Retina (tissue), 1 donor: ENCODE measurements around the gene CAMK1D.

Experiments
- DNase-seq: peaks from one replicate; pipeline ENCODE4 v3.0.0-alpha.2; 2016

Gene CAMK1D

DNA sequence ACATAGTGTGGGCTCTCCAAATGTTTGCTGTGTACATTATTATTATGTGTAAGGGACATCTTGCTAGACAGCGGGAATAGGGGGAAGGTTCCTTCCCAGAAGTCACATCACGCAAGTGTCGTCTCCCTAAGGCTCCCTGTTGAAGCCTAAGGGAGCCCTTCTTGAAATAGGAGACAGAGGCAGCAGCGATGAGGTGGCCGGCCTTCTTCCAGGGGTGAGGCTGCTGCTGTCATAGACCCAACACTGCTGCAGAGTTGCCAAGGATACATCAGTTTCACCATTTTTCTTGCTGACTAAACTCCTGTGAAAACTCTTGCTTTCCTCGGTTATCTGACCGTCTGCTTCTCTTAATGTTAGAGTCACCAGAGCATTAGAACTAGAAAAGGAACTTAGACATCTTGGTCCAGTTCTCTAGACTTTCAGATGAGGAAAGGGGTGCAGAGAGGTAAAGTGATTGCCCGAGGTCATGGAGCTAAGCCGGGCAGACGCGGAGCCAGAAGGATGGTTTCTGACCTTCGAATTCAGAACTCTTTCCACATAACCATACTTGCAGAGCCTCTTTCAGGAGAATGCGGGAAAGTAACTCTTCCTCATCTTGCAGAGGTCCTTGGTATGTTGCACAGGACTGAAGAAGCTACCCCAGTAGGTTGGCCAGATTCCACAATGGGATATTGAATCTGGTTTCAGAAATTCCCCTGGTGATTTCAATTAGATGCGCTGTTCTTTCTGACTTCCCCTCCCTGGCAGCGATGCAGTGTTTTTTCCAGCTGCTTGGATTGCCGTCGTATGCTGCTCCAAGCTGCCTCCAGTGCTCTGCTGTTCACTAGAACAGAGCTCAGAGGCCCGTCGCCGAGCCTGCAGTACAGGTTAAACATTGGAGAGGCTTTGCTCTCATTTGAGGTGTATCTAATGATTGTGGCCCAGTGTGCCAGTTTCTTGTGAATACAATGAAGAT lies 217.1 kb downstream of the CAMK1D start:
- DNase-seq = no peak

DNA sequence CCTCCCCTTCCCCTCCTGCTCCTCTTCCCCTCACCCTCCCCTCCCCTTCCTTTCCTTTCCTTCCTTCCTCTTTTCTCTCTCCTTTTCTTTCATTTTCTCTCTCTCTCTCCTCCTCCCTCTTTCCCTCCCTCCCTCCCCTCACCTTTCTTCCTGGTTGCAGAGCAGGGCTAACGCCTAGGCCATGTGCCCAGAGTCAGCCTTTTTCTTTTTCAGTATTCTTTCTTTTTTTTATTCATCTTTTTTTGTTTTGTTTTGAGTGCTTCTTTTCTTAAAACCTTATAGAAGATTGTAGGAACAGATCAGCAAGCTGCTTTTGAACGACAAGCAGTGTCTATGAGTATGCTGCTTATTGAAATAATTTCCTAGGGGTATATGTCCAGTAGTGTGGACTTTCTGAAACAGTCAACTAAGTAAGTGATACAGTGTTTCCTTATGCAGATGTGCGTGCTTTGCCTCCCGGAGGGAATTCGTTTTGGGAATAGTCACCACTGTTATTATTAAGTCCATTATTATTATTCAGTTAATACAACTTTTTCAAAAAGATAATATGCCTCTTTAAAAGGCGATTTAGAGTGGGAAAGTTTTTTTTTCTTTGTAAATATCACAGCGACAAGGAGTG lies 219.2 kb downstream of the CAMK1D start:
- DNase-seq = no peak

DNA sequence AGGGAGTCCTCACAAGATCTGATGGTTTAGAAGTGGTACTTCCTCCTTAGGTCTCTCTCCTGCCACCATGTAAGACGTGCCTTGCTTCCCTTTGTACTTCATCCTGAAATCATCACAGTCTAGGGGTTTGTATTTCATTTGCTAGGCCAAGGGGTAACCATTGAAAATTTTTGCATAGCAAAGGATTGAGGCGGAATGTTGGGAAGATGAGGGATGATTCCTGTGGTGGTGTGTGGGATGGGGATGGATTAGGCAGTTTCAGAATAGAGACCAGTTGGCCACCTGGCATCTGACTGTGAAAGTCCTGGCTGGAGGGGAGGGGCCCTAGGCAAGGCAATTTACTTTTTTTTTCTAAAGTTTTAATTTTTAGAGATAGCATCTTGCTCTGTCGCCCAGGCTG lies 222.9 kb downstream of the CAMK1D start:
- DNase-seq = no peak

DNA sequence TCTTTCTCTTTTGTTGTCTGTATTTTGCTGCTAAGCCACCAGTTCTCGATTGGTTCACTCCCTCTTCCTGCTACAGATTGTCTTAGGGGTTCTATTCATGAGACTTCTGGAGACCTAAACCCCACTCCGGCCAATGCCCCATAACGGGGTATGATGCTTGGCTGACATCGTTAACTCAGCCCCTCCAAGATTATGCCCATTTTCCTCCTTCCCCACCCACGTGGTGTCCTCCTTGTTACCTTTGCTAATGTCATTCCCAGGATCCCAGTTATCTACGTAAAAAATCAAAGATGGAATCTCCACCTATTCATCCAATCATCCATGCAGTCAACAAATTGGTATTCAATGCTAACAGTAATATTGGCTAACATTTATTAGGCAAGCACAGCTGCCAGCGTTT lies 228.3 kb downstream of the CAMK1D start:
- DNase-seq = no peak

DNA sequence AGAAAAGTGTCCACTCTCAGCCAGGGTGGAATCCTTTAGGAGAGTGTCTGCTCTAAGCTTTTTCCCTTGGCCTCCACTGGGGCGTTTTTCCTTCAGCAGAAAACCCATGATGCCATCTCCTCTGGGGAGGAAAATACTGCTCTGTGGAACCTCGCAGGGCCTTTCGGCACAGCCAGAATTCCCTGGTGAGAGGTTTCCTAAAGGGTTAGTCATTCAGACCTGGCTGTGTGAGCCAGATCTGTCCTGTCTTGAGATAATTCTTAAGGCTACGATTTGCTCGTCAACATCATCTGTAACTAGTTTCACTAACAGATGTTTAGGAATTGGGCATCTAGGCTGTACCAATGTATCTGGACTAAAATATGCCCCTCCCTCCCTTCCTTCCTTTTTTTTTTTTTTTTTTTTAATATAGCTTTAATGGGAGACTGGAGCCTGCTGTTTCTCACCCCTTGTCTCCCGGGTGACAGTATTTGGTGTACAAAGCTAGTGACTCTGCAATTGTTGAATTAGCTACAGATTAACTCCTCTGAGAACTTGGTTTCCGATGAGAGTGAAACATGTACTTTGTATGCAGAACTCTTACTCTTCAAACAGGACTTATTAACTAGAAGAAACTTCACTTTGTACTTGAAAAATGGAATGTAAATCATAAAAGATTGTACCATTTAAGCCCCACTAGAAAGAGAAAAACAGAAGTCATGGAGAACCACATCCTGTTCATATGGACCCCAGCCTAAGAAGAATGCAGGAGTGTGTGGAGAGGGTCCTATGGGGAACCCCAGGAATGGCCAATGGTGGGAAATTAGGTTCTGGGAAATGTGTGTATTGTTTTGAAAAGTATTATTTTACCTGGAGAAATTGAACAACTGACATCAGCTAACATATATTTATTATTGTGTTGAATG lies 230.9 kb downstream of the CAMK1D start:
- DNase-seq = no peak

DNA sequence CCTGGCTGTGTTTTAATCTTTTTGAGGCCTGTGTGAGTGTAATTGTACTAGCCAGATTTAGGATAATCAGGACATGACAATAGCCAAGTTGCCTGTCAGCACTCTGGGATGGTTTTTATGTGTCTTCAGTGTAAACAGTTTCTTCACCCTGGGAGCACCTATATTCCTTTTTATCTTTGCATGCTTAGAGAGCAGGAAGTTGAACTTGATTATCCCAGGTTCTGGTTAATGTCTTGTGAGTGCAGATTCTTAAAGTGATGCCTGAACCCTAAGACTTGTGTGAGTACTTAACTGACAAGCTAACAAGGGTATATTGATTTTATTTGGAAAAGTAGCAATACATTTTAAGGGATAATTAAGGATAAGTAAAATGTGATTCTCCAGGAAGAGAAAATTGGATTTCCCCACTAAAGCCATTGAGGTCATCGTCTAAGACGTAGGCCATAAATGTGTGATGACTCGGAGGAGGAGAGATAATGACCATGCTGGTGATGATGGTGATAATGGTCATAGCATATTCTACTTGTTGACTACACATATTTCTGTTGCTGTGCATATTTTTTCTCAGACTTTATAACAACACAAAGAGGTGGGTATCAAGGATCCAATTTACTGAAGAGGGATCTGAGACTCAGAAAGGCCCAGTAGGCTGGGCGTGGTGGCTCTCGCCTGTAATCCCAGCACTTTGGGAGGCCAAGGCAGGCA lies 234.7 kb downstream of the CAMK1D start:
- no peak for DNase-seq

DNA sequence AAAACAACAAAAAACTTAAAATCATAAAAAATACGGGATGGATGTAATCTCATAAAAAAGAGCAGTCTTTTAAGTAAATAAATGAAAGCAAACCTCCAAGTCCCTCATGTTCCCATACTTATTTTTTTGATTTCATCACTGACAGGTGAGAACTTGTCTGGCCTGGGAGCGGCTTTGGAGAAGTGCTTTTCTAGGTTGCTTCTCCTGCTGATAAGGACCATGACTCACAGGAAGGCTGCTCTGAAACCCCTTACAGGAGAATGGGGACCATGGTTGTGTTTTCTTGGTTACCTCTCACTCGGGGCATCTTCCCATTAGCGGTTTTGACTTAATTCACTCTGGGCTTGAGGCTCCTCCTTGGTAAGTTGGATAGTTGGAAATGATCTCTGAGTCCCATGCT lies 237.4 kb downstream of the CAMK1D start:
- no peak for DNase-seq

DNA sequence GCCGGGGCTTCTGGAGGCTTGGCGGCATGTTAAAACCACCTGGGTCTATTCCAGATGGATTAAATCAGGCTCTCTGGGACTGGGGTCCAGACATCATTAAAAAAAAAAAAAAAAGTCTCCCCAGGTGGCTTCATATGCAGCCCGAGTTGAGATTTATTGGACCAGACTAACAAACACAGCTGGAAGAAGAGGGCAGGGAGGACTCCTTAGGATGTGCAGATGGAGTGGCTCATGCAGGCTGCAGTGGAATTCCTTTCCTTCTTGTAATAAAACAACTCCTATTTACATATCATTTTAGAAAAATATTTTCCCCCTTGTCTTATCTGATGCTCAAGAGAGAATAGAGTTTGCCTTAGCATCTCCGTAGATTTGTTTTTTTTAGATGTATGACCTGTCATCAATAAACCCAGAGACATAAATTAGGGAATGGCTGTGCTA lies 238.1 kb downstream of the CAMK1D start:
- DNase-seq = peak; percentile 32

DNA sequence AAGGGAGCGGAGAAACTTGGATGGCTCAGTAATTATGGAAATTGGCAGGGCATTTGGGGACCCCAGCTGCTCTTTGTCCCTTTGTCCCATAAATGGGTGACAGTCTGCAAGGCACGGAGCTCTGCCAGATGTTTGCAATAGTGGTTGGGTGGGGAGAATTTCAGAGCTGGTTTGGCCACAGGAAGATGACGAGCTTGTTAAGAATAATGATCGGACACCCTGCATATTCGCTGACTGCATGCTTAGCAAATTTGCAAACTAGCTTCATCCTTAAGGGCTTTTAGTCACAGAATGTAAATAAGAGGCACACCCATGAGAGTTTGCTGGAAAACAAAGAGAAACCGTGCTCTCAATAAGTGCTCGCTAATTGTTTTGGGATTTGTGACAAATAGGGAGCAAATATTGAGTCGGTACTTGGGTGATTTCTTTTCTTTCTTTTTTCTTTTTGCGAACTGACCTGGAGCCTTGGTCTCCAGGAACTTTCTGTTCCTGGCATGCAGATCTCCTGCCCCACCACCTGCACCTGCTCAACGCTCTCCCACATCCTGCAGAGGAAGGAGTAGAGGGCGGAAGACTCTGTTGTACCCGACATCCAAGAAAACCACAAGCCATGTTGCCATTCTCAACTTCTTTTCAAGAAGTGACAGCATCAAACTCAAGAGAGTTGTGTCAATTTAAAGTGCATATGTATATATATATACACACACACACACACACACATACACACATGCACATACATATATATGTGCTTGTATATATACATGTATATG lies 238.9 kb downstream of the CAMK1D start:
- peak; percentile 12 for DNase-seq

DNA sequence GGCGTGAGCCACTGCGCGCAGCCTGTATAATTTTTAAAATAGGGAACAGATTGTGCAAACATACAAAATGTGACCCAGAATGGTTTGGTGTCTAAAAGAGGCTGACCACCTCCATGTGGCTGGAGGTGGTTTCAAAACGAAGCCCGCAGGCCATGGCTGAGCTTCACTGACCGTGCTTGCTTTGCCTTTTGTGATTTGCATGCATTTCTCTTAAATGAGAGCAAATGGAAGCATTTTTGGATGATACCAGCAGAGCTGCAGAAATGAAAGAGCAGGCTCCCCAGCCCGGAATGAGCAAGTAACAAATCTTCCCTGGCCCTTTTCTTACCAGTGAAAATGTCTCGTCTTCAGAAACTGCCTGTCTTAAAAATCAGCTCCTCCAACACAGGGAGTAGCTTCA lies 239.9 kb downstream of the CAMK1D start:
- no peak for DNase-seq

DNA sequence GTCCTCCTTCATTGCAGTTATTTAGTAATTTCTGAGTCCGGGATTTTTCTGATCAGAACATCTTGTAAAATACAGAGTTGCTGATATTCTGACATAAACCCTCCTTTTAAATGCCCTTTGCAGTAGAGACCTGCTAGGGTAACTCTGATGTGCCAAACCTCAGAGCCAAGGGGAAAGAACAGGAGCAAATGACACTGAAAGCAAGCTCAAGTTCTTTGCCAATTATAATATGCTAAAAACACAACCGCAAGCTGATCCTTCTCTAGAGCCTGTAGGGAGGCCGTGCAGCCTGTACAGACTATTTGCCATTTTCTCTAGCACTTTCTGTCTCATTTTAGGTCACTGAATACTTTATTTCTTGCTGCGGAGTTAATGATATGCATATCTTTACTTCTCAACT lies 240.4 kb downstream of the CAMK1D start:
- peak; percentile 11 for DNase-seq

DNA sequence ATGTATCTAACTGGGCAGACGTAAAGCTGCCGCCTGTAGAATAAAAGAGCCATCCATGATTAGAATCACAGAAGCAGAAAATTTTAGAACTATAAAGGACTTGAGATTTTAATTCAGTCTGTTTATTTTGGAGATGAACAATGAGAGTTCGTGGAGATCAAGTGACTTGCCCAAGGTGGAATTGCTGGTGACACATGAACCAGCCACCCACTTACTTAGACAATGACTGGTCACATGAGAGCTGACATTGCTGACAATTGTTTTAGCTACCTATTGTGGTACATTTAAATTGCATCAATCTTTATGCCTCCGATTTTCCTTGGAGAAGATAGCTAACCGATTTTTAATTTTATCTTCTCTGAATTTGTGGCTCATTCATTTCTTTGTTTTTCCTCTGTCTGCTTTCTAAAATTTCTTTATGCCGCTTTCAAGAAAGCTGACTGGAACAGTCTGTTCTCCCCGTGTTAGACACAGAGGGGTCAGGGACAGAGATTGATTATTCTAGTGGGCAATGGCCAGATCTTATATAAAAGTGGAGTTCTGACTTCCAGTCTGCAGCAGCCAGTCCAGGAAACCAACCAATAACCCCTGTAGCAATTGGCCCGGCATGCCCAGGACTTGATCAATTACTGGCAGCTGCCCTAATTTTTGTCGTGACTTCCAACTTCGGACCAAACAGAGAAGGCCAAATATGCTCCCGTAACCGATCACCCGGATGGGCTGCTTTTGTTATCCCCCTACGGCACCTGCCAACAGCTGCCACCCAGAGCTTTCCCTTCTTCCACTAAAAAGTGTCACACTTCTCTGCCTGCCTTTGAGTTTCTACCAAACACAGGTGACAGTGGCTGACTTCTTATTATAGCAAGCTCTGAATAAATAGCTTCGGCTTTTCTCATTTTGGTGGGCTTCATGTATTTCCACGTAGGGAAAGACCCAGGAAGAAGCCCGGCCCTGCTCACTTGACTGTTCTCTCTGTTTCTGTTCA lies 241.6 kb downstream of the CAMK1D start:
- peak; percentile 28 for DNase-seq

DNA sequence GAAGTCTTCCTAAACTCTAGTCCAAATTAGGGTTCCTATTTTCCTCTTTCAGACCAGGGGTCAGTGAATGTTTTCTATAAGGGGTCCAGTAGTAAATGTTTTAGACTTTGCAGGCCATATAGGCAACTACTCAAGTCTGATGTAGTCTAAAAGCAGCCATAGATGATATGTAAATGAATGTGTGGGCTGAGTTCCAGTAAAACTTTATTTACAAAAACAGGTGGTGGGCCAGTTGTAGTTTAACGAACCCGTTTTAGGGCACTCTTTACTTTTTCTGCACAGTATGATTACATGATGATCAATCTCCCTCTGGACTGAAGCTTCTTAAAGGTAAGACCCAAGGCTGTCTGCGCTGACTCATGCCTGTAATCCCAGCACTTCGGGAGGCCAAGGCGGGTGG lies 243.6 kb downstream of the CAMK1D start:
- no peak for DNase-seq

DNA sequence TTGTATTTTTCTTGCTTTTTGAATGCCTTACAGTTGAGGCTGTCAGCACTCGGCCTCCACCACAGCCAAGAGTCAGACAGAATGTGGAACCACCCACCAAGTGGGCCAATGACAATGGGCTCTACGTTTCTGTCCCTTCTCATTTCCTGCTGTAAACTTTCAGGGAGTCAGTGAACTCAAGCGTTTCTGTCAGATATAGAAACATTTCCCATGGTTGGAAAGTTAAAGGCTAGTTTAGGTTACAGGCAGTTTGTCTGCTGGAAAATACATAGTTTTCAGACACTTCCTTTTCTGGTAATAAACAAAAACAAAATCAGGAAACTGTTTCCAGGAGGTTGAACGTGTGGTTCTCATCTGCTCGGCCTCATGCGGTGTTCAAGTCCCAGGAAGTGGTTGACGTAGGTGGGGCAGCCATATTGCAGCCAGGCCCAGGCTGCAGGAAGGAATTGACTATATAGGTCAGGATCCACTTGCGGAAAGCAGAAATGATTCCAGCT lies 245.1 kb downstream of the CAMK1D start:
- DNase-seq = no peak

DNA sequence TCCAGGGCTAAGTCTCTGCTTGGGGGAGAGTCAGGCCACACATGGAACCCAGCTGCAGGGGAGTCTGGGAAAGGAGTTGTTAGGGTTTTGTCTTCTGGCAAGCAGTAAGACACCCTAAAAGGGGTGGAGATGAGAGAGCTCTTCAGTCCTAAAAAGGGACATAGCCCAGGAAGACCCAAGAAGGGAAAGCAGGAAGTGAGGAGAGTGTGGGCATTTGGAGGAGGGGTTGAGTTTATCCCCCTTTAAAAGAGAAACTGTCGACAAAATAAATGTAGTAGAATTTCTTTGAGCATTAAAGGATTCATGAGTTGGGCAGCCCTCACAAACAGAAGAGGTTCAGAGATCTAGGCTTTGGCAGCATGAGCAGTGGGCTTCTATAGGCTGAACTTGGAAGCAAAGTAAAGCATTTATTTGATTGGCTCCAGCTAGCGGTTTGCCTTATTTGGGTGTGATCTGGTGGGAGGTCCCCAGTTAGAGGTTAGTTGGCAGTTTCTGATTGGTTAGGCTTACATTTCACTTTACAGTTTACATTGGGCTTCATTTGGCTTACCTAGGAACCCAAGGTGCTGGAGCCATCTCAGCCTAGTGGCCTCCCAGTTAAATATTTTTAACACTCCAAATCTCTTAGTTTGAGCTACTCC lies 246.7 kb downstream of the CAMK1D start:
- DNase-seq = no peak

DNA sequence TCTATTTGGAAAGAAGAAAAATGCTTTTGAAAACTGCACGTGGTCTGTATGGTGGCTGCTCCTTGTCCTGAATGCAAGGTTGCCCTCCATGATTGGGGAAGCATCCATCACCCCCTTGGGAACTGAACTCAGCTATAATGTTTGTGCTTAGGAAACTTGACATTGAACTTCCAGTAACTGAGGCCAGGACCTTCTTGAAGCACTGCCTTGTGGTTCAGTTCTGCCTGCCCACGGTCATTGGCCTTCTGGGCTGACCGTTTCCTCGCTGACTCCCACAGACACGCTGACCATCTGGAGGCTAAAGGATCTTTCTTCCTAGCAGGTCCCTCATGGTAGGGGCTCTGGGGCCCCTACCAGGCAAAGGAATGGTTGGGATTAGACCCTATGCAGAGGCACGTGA lies 247.8 kb downstream of the CAMK1D start:
- no peak for DNase-seq

DNA sequence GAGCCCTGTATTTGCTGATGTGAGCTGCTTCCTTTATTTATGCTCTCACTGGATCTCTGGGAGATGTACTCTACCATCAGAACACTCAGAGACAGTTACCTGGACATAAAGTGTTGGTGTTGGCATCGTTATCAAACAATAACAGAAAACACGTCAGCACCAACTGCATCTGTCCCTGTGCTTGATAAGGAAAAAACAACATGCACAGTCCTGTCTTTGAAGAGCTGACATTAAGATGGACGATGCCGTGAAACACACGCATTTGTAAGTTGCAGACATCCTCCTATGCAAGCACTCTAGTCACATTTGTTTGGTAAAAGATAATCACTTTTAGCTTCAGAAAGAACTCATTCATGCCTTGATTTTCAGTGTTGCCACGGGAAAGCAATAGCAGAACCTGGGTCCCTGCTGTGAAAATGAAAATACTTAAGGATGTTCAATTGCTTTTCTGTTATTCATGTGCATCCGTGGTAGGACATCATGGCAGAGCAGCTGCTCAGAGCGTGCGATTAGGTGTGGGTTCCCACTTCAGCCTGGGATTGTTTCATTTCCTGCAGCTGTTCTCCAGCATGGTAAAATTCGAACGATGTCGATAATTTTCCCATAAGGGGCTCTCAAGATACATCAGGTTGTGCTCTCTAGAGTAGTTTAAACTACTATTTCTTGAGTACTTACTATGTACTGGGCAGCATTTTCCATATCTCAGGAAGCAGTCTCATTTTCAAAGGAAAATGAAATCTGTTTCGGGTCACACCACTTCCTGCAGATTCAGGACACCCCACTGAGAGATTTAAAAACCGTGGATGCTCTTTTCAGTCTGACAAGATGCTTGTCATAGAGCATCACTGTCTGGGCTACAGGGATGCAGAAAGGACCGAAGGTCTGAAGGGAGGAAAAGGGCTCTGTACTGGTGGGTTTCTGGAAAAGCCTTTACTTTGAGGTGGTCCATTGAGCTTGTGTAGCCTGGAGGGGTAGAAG lies 248.7 kb downstream of the CAMK1D start:
- peak; percentile 52 for DNase-seq

DNA sequence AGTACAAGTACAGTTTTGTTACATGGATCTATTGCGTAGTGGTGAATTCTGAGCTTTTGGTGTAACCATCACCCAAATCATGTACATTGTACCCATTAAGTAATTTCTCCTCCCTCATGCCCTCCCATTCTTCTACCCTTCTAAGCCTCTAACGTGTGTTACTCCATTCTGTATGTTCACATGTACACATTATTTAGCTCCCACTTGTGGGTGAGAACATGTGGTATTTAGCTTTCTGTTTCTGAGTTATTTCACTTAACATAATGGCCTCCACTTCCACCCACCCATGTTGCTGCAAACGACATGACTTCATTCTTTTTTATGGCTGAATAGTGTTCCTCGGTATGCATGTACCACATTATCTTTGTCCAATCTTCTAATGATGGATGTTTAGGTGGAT lies 251.3 kb downstream of the CAMK1D start:
- DNase-seq = no peak

DNA sequence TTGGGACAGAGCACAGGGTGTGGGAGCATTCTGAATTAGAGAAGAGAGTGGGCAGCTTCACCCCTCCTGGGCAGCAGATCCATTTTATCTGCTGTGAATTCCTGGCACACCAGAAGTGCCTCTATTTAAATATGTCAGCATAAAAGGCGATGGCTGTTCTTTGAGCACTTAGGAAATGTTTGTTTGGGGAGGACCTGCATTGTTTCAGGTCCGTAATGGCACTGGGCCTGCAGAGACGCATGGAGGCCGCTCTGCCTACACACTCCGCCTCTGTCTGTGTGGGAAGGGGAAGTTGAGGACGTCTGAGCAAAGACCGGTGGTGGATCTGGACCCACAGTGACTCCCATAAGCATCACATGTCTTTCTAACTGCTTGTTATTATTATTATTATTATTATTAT lies 253.2 kb downstream of the CAMK1D start:
- no peak for DNase-seq
